ENCODE results near the gene CASP1. TPM values are rescaled to one million over a fixed set of nuclear protein-coding genes. Genes with fewer than 3 reads are reported as not detected.
"Not testable (repeated sequence)": the region's sequence is repeated elsewhere in the genome, so short reads cannot be mapped to it uniquely, and the experiment has no call there.

CASP1 gene
- 0.32 and 0.62 TPM in 2 replicates for total RNA-seq (2014; rRNA removed; shearing (Covaris generic))
- polyA plus RNA-seq (2014; cell fraction: nucleus; rRNA removed) = not detected in 2 replicates

- DNase-seq (ENCODE audit: extremely low read depth, low read depth) = no peak
Measured at GRCh38 chr11:105034813-105035620, at the start of gene CASP1. Gene CASP1, minus strand, starts transcription at chr11:105035144. Its CDS starts 31 bp downstream, at chr11:105035113.

GRCh38 chr11:105081412-105082150, 46.6 kb upstream of the CASP1 start:
- no peak for DNase-seq (ENCODE audit: extremely low read depth, low read depth)

DNA sequence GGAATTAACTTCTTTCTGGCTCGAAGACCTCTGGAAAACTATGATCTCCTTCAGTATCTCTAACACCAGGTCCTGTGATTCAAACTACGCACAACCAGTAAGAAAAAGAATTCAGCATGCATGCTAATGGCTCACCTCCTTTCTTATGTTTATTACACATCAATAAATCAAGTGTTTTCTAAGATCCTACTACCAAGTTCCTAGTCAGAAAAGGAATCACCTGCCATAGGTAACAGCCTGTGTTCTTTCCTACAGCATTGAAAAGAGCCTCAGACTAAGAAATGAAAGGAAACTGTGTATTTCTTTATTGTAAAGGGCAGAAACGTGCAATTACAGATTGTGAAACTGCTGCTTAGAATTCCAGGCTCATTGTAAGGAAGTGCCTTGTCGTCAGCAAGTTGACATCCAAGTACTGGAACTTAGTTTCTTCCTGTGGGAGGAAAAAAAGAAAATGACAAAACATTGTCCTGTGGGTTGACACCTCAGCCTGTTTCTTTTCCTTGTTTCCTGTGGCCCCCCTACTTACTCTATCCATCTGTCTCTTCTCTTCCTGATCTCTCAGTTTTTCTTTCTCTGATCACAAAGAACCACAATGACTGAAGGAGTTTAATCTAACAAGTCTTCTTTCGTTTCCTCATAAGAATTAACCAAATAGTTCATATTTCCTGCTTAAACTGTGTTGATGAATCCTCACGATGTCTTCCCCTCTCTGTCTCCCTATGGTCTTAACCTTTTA, 45.4 kb upstream of the CASP1 start:
- DNase-seq (ENCODE audit: extremely low read depth, low read depth) = not testable (repeated sequence)

GRCh38 chr11:105078283-105078682, 43.3 kb upstream of the CASP1 start:
- no peak for DNase-seq (ENCODE audit: extremely low read depth, low read depth)

DNA sequence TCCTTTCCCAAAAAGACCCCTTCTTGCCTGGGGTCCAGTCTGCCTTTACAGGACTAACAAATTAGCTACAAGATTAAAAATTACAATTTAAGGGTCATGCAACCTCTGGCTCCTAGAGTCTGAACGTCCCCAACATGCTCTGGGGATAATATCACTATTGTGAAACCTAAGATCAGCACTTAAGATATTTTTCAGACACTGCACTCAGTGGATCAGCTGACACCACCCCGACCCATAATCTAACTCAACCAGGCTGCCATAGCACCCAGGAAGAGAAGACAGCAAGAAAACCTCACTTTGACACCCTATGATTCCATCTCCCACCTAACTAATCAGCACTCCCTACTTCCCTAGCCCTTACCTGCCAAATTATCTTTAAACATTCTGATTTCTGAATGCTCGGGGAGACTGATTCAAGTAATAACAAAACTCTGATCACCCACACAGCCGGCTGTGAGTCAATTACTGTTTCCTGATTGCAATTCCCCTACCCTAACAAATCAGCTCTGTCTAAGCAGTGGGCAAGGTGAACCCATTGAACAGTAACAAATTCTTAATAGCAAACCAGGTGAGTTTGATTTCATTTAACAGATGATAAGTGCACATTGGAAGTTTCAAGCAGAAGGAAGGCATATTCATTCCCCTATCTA, 42.3 kb upstream of the CASP1 start:
- not testable (repeated sequence) for DNase-seq (ENCODE audit: extremely low read depth, low read depth)

DNA sequence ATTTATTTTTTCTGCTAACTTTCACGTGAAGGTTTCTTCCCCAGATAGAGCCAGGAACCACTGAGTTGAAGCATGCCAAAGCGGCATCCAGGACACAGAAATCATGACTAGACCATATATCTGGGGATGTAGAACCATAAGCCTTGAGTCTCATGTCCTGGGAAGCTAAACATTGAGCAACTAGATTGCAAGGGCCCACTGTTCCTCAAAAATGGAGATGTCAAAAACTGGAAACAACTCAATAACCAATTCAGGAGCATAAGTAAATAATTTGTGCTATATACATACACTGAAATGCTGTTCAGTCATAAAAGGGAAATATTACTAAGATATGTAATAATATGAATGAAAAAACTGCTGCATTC, 39.2 kb upstream of the CASP1 start:
- no peak for DNase-seq (ENCODE audit: extremely low read depth, low read depth)

DNA sequence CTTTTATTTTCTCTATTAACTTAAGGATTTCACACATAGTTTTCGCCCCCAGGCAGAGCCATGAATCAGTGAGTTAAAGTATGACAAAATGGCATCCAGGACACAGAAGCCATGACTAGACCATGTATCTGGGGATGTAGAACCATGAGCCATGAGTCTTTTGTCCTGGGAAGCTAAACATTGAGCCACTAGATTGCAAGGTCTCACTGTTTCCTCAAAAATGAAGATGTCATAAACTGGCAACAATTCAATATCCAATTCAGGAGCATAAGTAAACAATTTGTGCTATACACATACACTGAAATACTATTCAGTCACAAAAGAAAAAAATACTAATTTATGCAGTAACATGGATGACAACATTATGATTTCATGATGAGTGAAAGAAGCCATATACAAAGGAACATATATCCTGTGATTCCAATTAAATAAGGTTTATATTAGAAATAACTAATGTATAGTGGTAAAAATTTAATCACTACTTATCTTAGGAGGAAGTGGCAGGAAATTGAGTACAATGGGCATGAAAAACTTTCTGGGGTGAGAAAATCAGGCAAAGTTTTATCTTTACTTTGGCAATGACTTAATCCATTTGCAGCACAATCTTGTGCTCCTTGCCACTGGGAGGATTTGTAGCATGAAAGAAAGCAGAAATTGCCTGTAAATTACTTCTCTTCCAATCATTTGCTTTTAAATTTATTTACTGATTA, 38.7 kb upstream of the CASP1 start:
- DNase-seq (ENCODE audit: extremely low read depth, low read depth) = no peak

DNA sequence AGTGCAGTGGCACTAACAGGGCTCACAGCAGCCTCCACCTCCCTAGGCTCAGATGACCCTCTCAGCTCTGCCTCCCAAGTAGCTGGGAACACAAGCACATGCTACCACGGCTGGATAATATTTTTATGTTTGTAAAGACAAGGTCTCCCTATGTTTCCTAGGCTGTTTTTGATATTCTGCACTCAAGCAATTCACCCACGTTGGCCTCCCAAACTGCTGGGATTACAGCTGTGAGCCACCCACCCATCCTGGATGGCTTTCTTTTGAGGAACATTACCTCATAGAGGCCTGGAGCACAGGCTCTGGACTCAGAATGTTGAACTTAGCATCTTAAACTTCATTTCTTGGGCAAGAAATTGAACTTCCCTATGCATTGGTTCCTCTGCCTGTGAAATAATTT, 37.1 kb upstream of the CASP1 start:
- DNase-seq (ENCODE audit: extremely low read depth, low read depth) = not testable (repeated sequence)

DNA sequence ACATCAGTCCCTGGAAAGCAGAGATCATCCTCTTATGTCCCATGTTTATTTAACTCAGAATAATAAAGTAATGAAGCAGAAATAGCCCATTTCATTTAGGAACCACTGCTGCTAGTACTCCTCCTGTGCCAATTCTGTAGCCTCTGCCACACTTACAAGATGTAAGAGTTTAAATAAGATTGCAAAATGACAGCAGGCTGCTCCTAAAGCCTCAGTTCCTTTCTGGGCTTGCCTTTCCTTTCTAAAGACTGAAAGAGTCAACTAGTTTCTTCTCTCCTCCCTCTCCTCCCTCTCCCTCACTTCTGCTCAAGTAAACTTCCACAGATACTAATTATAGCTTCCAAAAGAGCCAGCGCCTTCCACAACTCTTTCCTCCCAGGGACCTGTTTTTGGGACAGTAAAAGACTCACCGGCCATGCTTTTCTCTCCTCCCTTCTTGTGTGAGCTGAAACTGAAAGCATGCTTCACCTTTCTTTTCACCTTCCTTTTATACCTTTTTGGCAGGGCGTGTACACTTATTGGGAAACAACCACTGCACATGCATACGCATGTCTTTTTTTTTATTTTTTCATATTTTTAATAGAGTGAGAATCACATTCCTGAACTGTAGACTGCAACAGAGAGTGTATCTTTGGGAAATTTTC, 36.3 kb upstream of the CASP1 start:
- DNase-seq (ENCODE audit: extremely low read depth, low read depth) = no peak

- no peak for DNase-seq (ENCODE audit: extremely low read depth, low read depth)
Measured at GRCh38 chr11:105070306-105070705, 35.4 kb upstream of the CASP1 start.

GRCh38 chr11:105069749-105070148, 34.8 kb upstream of the CASP1 start:
- not testable (repeated sequence) for DNase-seq (ENCODE audit: extremely low read depth, low read depth)

- not testable (repeated sequence) for DNase-seq (ENCODE audit: extremely low read depth, low read depth)
Measured at GRCh38 chr11:105063245-105063941, 28.4 kb upstream of the CASP1 start.

- no peak for DNase-seq (ENCODE audit: extremely low read depth, low read depth)
Measured at GRCh38 chr11:105057432-105057831, 22.5 kb upstream of the CASP1 start.

- no peak for DNase-seq (ENCODE audit: extremely low read depth, low read depth)
Measured at GRCh38 chr11:105056446-105056845, 21.5 kb upstream of the CASP1 start.

- no peak for DNase-seq (ENCODE audit: extremely low read depth, low read depth)
Measured at GRCh38 chr11:105054723-105055493, 20.0 kb upstream of the CASP1 start.

DNA sequence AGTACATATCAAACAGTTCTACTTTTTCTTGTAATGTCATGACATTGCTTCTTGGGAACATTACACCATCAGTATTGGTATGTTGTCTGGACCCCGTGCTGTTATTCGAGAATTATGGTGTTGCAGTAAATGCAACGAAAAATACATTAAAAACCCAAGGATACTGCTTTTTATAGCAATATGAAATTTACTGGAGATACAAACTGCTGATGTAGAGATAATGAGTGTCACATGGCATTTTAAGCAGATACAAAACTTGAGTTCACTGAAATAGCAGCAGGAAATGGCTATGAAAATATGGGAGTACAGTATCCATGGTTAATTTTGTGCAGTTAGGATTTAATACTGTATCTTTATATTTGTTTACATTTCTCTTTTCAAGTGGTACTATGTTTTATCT, 17.5 kb upstream of the CASP1 start:
- DNase-seq (ENCODE audit: extremely low read depth, low read depth) = no peak

- DNase-seq (ENCODE audit: extremely low read depth, low read depth) = no peak
Measured at GRCh38 chr11:105051559-105051958, 16.6 kb upstream of the CASP1 start.

DNA sequence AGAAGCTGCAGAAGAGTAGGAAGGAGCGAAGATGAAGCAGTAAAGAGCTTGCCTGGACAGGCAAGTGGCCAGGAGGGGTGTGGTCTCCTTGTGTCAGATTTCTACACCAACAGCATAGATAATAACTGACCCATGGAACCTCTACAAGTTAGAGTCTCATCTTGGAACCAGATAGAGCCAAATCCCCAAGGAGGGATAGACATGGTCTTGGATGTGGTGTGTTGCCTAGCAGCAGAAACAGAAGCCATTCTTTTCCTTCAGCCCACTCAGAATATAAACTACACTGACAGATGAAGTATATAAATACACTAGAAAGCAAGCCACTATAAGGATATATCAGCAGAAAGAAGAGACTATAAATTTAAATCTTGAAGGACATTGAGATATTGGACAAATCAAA, 14.5 kb upstream of the CASP1 start:
- no peak for DNase-seq (ENCODE audit: extremely low read depth, low read depth)
